Activated naive CD4-positive, alpha-beta T cell treated with Interleukin-2 at 50 U/mL for 16 hours (primary cell): Measurements from ENCODE around the gene SULF2.
"Not testable (repeated sequence)": the region's sequence is repeated elsewhere in the genome, so short reads cannot be mapped to it uniquely, and the experiment has no call there.

Experiments used
- DNase-seq: peaks from one replicate; pipeline ENCODE4 v3.0.0-alpha.2; 2020

The SULF2 gene

DNA sequence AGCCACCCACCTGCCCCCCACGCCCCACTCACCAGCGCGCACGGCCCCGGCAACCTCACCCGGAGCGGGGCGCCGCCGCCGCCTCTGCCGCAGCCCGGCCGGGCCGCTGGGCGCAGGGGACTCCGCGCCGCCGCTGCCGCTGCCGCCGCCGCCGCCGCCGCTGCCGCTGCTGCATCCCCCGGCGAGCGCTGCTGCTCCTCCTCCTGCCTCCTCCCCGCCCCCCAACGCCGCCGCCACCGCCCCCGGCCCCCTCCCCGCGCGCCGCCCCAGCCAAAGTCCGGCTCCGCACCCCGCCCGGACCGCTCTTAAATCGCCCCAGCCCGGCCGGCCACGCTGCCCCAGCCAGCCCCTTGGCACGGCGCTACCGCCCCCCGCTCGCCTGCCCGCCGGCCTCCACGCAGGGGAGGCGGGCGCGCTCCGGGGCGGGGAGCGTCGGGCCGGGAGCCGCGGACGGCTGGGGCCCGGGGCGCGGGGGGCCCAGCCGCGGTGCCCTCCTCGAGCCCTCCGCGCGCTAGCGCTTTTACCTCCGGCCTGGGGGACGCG lies at the start of gene SULF2:
SULF2 (minus strand) TSS at position 171 of the 543 bp plus-strand sequence. CDS start 28,118 bp downstream, outside the sequence.
- DNase-seq: no peak

DNA sequence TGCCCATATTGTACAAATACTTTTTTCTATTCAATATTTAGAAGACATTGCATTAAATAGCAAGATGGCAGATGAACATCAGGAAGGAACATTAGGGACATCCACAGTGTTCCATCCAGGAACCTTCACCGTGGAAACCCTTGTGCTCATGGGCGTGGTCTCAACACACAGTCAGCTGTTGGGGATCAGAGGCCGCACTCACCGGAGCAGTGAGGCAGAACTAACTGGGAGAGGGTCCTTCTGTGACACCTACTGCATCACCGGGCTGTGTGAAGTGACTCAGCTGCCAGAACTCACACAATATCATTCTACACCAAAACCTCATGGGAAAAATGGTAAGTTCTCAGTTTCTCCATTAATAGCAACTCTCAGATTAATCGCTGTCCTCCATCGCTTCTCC lies 46.4 kb upstream of the SULF2 start:
- DNase-seq: not testable (repeated sequence)

DNA sequence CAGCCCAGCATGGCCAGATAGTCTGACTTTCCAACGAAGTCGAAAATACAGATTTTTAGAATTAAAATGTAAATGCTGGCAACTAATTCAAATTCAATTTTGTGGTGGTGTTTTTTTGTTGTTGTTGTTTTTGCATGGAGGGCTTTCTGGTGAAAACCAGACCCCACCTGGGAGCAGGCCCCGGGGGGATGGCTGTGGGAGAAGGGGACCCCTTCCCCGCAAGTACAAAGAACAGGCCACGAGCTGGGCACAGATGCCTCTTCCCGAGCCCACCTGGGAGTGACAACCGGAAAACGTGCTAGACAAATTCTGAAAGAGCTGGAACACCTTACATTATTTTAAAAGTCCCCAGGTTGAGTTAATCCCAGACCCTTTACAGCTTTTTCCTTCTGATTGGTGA lies 41.4 kb upstream of the SULF2 start:
- not testable (repeated sequence) for DNase-seq

- not testable (repeated sequence) for DNase-seq
These were observed 40.7 kb upstream of the SULF2 start for GRCh38 chr20:47826006-47826405.

DNA sequence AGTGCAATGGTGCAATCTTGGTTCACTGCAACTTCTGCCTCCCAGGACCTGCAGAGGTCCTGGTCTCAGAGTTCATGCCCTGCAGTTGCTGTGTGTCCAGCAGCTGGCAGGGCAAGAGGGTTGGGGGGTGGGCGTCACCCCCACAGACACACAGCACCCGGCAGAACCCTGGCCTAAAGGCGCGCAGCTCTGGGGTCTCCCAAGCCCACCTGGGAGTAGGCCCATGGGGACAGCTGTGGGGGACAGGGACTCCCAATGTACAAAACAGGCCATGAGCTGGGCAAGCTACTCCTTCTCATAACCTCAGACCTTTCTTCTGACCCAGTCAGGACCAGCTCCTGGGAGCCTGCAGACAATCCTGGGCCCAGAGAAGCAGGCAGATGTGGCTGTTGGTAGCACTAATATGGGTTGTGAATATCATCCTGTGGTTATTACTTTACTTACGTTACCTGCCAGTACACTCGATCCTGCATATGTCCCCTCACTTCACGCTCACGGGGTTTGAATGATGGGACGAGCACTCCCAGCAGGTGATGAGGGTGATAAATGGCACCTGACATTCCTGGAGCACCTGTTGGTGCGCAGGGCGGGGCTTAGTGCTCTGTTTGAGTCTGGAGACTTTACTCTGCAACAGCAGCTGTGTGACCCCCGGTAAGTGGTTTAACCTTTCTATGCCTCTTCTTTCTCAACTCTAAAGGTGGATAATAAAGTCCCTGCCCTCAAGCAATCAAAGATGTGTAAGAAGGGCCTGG lies 39.9 kb upstream of the SULF2 start:
- DNase-seq: no peak

- DNase-seq: not testable (repeated sequence)
These were observed 38.7 kb upstream of the SULF2 start for GRCh38 chr20:47823941-47824340.

GRCh38 chr20:47821481-47822100 lies 36.3 kb upstream of the SULF2 start:
- DNase-seq: no peak

DNA sequence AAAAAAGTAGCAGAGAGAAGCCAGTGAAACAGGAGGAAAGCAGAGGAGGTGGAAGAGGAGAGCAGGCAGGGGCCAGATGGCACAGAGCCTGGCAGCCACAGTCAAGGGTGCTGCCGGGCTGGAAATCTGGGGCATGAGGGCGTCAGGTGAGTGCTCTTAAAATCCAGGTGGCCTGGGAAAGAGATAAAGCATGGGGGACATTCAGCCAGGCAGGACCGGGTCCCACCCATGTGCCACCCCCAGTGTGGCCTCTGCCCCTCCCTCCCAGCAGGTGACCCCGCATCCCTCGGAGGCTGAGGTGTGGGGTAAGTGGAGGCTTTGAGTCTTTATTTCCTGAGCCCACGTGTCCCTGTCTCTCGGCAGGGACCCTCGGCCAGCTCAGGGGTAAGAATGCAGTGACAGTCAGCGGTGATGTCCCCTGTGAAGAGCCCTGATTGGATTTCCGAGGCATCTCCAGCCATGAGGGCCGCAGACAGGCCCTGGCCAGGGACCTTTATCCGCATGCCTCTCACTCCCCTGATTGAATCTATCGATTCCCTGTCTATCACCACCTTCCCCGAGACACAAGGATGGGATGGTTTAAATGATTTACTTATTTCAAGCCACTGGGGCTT lies 33.8 kb upstream of the SULF2 start:
- no peak for DNase-seq

DNA sequence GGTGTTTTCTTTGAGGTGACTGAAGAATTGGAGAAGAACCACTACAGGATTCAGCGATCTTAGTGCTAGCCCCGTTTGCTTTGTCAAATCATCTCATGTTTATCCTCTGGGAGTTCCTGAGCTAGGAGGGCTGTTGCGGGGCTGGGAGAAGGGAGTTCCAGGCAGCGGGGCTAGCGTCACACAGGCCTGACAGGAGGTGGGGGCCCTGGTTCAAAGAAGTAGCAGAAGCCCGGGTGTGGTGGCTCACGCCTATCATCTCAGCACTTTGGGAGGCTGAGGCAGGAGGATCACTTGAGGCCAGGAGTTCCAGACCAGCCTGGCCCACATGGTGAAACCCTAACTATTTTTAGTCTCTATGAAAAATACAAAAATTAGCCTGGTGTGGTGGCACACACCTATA lies 33.2 kb upstream of the SULF2 start:
- DNase-seq: no peak

GRCh38 chr20:47818016-47818415 lies 32.7 kb upstream of the SULF2 start:
- DNase-seq: no peak

DNA sequence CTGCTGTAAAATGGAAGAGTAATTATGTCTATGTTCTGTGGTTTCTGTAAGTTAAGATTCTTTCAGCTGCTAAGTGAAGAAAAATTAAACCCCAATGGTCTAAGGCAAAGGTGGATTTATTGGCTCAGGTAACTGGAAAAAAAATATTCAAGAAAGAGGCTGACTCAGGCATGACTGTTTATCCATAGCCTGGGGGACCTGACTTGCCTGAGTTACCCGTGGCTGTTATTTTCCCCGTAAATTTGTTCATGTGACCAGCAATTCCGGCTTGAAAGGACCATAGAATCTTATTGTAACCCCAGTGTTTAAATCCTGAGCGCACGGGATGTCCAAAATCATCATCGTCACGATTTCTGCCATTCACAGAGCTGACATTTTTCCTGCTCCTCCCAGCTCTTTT lies 32.3 kb upstream of the SULF2 start:
- no peak for DNase-seq

- no peak for DNase-seq
These were observed 31.5 kb upstream of the SULF2 start for GRCh38 chr20:47816487-47817451.

- no peak for DNase-seq
These were observed 30.6 kb upstream of the SULF2 start for GRCh38 chr20:47815866-47816265.

DNA sequence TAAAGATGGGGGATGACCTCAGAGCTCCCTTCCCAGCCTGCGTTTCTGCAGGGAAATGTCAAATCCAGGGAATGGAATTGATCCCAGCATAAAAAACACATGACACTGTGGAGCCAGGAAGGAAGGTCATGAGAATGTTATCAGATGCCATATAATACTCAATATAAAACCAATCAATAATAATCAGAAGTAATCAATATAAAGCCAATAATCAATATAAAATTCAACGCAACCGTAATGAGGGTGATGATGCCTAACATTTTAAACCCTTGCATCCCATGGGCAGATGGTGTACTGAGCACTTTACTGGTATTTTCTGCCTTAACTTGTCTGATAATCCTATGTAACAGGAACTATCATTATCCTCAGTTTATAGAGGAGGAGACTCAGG lies 30.1 kb upstream of the SULF2 start:
- DNase-seq: no peak

- no peak for DNase-seq
These were observed 29.5 kb upstream of the SULF2 start for GRCh38 chr20:47814632-47815415.

DNA sequence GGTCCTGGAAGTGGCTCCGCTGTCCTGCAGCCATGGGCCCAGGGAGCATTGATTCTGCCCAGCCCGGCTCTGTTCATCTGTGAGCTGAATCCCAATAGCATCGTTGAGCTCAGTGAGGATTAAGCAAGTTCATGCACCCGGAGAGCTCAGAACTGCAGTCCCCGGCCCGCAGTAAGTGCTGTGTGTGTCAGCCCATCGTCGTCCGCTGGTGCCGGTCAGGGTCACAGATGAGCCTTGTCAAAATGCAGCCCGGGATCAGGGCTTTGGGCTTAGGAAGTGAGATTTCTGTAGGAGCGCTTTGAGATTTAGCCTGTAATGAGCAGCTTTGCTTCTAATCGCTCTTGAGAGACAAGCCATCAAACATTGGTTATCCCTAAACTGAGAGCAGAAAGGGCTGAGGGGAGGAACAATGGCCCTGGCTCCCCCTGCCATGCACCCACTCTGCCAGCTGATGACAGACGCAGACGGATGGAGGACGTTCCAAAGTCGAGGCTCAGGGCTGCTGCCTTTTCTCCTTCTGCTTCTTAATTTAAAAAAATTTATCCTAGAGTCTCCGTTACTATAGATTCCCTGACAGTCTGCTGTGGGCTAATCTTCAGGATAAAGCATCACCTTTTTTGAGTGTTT lies 25.6 kb upstream of the SULF2 start:
- no peak for DNase-seq

DNA sequence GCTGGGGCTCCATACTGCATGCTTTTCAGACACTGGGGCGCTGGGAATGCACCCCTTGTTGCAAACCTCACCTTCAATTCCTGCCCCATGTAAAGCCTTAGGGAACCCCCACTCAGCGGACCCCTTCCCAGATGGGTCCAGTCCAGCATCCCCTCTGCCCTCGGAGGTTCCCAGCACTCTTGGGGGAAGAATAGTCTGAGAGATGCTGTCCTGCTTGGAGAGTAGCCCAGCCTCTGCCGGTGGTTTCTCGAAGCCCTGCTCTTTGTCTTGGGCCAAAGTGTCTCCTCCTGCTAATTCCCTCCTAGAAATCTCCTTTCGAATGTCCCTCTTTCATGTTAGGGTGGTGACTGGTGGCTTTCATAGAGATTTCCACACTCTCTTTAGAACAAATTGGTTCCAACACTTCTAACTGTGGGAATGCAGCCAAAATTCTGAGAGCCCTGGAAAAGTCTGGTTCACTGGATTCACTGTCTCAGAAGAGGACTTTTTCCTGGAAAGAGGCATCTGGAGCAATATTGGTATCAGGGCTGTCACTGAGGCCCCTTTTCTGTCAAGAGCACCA lies 24.9 kb upstream of the SULF2 start:
- no peak for DNase-seq

DNA sequence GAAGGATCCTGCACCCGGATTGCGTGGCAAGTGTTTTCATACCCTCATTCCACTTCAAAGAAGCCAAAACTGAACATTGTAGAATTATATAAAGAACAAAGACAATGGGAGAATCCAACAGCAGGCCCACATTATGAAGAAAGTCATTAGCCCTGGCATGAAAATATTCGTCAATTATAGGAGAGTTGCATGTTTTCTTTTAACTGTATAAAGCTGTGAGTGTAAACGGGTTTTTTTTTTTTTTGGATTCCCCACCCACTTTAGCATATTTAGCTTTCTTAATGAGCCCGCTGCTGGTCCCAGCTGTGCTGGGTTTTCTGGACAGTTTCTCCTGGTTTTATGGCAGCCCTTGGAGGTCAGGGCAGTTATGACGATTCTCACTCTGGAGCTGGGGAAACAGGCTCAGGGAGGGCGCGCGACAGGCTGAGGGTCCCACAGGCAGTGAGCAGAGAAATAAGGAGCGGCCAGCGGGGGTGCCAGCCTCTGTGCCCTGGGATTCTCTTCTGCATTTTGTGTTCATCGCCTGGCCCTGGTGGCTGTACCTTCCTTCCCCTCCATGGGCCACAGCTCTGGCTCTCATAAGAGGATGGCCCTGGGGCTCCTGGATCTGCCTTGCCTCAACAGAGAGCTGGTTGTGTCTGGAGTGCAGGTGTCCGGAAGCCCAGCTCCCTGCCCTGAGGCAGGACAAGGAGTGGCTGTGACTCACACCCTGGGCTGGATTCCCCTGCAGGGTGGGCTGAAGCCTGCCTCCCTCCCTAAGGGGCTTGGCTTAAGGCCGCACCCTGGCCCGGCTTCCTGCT lies 24.1 kb upstream of the SULF2 start:
- DNase-seq: no peak

GRCh38 chr20:47805951-47806350 lies 20.7 kb upstream of the SULF2 start:
- no peak for DNase-seq

- not testable (repeated sequence) for DNase-seq
These were observed 19.7 kb upstream of the SULF2 start for GRCh38 chr20:47804972-47805371.
